GM19455 (cell line): Measurements from ENCODE around the gene RPL27A.

Source experiments
- ATAC-seq: cut with Tn5 transposase; IDR thresholded peaks from one replicate; pipeline ENCODE4 v1.9.1; 2021; ENCODE audit not compliant: unreplicated experiment

RPL27A gene

DNA sequence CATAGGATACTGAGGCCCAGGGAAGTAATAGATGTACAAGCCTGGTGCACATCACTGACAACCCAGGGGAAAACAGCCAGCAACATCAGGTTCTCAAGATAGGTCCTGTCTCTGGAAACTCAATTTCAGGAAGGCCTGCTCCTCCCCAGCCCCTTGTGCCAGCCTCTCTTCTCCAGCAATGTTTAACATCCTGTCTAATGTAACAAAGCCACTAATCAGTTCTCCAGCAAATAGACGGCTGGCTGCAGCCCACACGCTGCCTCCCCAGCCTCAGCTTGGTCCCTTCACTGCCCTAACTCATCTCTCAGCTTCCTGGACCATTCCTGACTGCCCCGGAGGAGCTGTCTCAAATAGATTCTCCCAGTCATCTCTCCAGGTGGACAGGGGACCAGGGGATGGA, 37.8 kb downstream of the RPL27A start:
- no peak for ATAC-seq

DNA sequence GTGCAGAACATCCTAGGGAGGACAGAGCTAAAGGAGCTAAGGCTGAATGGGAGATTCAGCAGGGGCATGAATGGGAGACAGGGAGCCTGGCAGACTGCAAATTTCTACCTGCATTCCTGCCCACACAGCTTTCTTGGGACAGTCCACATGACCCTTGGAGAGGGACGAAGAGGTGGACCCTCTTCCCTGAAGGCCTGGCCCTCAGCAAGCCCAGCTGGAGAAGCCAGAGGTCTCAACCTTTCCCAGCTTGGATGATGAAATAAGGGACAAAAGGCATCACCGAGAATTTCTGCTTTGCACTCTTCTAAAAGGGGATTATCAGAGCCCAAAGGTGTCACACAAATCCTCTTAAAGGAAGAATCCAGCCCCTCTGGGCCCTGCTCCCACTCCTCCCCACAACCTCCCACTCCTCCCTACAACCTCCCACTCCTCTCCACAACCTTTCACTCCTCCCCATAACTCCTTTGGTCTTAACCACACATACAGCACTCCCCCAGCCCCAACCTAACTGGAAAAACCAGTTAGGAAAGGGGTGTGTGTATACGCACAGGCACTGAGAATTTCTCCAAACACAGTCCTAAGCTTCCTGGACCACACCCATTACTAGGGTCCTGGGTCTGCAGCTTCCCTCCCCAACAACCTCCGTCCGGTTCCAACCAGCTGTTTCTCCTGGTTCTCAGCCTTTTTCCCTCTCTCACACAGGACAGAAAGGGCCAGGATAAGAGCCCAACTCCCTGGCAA, 38.4 kb downstream of the RPL27A start:
- no peak for ATAC-seq

DNA sequence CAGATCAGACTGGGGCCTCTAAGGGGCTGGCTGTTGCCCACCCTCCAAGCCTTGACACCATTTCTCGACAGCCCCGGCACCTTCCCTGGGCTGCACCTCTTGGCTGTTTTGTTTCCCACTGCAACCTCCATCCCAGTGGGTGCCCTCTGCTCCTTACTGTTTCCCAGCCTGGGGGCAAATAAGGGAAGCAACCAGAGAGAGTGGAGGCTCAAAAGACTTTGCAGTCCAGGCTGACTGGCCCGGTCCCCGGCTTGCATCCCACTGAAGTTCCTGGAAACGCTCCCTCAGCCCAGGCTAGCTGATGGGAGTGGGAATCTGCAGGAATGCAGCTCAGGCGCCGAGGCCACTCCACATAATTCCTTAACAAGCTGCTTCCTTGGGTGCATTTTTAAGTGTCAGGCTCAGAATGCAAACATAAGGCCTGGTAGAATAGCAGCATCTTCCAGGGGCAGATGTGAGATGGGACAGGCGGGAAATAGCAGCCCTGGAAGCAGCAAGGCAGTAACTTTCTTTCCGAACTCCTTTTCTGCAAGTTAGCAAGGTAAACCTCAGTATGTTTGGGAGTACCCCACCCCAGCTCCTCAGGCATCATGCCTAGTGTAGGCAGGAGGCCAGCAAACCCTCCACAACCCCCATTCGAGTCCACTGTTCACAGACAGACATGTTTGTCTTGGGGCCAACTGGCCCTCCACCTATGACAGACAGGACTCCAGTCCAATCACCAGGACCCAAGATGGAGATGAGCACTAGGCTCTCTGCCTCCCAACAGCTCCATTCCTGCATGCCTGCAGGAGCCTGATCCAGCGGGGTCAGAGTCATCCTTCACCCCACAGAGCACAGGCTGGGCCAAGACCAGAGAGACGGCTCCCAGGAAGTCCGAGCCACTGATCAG, 39.3 kb downstream of the RPL27A start:
- no peak for ATAC-seq

- ATAC-seq = no peak
Measured at GRCh38 chr11:8722809-8723208, 40.2 kb downstream of the RPL27A start.

DNA sequence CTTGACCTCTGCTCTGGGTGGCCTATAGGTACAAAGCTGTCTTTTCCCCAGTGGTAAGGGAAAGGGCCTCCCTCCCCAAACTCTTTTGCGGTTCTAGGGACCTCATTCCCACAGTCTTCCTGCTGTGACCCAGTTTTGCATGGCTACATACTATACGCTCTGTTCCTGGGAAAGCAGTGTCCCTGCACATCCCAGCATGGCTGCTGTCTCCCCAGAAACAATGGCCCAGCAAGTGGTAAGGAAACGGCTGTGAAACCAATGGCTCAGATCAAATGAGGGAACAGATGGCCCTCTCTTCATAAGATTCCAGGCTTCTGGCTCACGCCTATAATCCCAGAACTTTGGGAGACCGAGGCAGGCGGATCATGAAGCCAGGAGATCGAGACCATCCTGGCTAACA, 41.1 kb downstream of the RPL27A start:
- no peak for ATAC-seq

GRCh38 chr11:8724682-8725081, 42.1 kb downstream of the RPL27A start:
- ATAC-seq = no peak

DNA sequence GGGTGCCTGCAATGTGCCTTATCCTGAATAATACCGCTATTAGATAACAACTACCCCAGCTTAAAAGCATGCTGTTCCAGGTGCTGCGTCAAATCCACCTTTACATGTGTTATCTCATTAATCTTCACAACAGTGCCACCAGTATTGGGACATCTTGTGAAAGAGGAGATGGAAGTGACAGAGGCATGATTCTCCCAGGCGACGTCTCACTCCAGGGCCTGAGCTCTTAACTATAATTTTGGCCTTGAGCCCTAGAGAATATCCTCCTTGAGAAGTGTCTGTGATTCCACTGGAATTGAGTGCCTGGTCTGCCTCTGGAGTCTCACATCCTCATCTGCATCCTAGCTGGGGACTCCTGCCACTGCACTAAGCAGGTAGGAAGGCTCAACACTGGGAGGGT, 43.8 kb downstream of the RPL27A start:
- no peak for ATAC-seq

DNA sequence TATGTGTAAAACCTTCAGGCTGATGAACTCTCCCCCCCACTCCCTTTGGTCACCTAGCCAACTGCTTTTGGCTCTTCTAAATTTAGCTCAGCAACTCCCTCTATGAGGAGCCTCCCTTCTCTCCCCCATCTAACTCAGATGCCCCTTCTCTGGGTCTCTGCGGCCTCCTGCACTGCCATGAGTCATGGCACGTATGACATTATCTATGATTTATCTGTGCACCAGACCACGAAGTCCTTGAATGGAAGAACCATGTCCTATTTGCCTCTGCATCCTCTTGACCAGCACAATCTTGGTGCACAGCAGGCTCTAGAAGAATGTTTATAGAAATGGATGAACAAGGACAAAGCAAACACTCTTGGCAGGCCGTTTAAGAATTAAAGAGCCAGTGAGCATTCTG, 46.0 kb downstream of the RPL27A start:
- no peak for ATAC-seq

DNA sequence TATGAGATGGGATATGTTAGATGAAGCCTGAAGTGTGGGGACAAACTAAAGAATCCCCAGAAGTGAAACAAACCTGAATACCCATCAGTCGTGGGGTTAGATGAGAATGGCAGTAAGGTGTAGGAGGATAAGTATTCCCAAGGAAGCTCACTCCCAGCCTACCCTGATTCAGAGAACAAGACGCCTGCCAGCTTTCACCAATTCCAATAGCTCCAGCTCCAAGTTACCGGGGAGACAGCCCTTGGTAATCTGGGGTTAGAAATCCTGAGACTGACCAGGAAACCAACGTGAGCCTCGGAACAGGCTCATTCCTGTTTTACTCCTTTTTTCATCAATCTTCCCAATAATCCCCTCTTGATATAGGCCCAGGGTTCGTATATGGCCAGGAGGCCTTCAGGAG, 46.5 kb downstream of the RPL27A start:
- ATAC-seq = no peak

GRCh38 chr11:8729837-8730696, 47.5 kb downstream of the RPL27A start:
- no peak for ATAC-seq

DNA sequence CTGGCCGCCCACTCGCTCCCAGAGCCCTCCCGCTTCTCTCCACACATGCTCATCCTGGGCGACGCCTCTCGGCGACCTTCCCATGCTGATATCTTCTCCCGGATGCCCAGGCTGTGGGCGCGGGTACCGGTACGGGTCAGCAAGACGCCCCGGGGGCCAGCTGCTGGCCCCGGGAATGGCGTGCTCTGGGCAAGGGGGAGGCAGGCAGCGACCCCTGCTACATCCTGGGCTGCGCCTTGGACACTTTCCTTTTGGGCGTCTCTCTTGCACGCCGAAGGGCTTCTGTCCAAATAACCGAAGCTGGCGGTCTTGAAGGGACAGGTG, 48.1 kb downstream of the RPL27A start:
- no peak for ATAC-seq

GRCh38 chr11:8731647-8732323, 49.2 kb downstream of the RPL27A start:
- no peak for ATAC-seq

GRCh38 chr11:8732324-8732670, 49.7 kb downstream of the RPL27A start:
- ATAC-seq = peak; percentile 60

- ATAC-seq = no peak
Measured at GRCh38 chr11:8732748-8733241, 50.2 kb downstream of the RPL27A start.

DNA sequence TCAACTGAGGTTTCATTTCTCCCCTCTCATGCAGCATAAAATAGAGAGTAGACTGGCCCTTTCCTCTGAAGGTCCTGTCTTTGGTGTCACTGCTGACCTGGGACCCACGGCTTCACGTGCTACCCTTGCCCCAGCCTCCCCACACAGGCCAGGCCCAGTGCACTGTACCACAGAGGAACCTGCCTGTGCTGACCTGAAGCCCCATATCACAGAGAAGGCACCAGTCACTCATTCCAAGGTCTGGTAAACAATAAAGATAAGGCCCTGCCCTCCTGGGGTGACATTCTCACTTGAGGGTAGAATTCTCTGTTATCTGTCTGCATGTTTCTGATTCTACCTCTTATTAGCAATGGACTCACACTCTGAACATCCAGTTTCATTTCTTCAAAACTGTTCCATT, 51.3 kb downstream of the RPL27A start:
- ATAC-seq = no peak

GRCh38 chr11:8735094-8735493, 52.5 kb downstream of the RPL27A start:
- no peak for ATAC-seq

DNA sequence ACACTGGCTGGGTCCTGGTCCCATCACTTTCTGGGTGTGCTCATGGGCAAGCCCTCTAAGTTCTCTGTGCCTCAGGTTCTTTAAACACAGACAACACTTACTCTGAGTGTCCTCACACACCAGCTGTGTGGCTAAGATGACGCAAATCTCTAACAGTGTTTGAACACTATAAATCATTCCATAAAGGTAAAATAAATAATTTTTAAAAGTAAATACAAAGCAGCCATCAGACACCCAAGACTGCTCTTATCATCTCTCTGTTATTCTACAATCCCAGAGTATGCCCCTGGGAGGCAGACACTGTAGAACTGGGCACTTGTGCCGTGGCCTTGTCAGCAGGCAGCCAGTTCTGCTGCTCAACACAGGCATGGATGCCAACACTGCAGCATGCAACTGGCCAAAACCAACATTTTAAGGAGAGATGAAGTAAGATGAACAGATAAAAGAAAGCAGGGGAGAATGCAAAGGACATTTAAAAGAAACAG, 56.8 kb downstream of the RPL27A start:
- ATAC-seq = no peak
